Neural progenitor cell (in vitro differentiated cells): ENCODE results near the gene DNAJC25.

Source experiments
- CTCF ChIP-seq: fragments of 200-600 bp; sonication (generic); IDR thresholded peaks from 2 replicates; pipeline ENCODE4 v1.5.1; 2017; ENCODE audit warnings: antibody characterized with exemption, mild to moderate bottlenecking
- EZH2 ChIP-seq: fragments of 200-600 bp; sonication (generic); IDR thresholded peaks from 2 replicates; pipeline ENCODE4 v1.6.1; 2017; ENCODE audit warnings: antibody characterized with exemption, mild to moderate bottlenecking, moderate library complexity
- EZH2phosphoT487 ChIP-seq: fragments of 200-600 bp; sonication (generic); IDR thresholded peaks from 2 replicates; pipeline ENCODE4 v1.6.1; 2017; ENCODE audit warnings: antibody characterized with exemption

GRCh38 chr9:111605041-111605559, 26.0 kb upstream of the DNAJC25 start:
- TF ChIP-seq EZH2phosphoT487 (no peak), EZH2 (no peak), CTCF (no peak)
